ENCODE data around the gene P4HB. TPM values are rescaled to one million over a fixed set of nuclear protein-coding genes. Genes with fewer than 3 reads are reported as not detected.

The P4HB gene
- 100 to 1,000 TPM; 409 to 482 (median 447) TPM for polyA plus RNA-seq (ENCODE audit: insufficient read length in 4 of 4)

DNA sequence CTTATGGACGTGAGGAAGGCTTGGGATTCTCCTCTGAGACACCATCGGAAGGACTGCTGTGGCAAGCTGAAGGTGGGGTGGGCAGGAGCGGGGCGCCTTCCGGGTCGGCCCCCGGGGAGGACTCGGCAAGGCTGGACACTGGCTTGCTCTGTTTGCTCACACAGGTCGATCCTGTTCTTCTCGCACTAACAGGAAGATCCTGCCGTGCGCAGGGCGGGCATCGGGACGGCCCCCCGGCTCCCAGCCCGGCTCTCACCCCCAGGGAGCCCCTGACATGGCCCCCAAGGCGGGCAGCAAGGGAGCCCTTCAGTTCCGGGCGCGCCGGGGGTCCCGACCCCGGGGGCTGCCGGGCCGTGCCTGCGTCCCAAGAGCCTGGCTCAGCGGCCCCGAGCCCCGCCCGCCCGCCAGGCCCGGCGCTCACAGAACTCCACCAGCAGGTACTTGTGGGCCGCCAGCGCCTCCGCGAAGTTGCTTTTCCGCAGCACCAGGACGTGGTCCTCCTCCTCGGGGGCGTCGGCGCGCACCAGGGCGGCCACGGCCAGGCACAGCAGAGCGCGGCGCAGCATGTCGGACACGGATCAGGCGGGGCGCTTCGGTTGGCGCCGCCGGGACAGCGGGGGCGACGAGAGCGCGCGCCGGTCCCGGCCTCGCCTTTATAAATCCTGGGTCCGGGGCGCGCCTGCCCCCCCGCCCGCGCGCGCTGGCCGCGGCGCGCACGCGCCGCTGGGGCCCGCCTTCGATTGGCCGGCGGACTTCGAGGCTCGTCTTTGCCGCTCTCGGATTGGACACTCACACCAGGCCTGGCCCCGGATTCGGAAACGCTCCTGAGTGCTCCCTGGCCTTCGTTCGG, at the start of gene P4HB:
Gene P4HB, minus strand, starts transcription at position 630 of the 850 bp plus-strand sequence. Its CDS starts 64 bp downstream, at position 566.
- DNase-seq (ENCODE audit: low read depth in 4 of 4, low spot score in 3 of 4): no peak

GRCh38 chr17:81909231-81909630, 48.9 kb upstream of the P4HB start:
- no peak for DNase-seq (ENCODE audit: low read depth in 4 of 4, low spot score in 3 of 4)

DNA sequence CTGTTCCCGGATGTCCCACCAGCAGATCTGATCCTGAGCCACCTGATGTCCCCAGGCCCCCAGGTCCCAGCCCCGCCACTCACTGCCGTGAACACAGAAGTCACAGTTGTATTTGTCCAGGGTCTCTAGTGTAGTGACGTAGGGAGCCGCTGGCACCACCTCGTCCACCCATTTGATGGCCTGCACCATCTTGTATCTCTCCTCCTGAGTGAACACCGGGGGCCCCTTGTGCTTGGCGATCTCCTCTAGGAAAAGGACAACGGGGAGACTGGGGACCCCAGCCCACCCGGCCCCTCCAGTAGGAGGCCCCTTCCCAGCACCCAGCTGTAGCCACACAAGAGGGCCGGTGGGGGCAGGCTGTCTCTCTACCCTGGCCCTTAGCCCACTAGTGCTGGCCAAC, 48.5 kb upstream of the P4HB start:
- no peak for DNase-seq (ENCODE audit: low read depth in 4 of 4, low spot score in 3 of 4)

DNA sequence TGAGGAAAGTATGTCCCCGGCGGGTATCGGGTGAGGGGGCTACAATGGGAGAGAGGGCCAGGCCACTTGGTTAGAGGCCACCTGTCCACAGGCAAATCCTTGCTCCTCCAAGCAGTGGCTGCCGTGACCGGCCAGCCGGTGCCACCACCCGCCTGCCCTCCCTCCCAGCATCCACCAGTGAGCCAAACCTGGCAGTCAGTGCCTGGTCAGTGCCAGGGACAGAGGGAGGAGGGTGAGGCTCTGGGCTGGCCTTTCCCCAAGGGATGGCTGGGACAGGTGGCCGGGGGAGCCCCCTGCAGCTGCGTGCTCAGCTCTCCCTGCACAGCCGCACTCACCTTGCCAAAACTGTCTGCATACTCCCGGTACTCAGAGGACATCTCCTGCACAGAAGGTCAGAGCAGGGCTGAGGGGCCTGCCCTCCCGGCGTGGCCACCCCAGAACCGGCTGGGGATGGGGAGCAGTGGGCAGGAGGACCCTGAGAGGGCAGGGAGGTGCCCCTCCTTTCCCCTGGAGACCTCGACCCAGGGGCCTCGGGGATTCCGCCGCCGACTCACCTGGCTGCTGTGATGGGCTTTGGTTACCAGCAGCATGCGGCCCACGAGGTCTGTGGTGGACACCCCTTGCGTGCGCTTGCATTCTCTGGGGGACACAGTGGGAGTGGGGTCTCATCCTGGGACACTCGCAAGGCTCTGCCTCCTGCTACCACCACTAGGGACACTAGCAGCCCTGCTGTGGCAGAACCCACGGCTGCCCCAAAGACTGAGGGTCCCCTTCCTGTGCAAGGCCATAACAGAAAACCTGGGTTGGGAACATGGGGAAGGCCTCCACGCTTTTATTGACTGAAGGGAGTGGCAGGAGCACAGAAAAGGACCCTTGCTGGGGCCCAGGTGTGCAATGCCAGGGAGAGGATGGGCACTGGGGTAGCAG, 47.1 kb upstream of the P4HB start:
- DNase-seq (ENCODE audit: low read depth in 4 of 4, low spot score in 3 of 4): no peak

DNA sequence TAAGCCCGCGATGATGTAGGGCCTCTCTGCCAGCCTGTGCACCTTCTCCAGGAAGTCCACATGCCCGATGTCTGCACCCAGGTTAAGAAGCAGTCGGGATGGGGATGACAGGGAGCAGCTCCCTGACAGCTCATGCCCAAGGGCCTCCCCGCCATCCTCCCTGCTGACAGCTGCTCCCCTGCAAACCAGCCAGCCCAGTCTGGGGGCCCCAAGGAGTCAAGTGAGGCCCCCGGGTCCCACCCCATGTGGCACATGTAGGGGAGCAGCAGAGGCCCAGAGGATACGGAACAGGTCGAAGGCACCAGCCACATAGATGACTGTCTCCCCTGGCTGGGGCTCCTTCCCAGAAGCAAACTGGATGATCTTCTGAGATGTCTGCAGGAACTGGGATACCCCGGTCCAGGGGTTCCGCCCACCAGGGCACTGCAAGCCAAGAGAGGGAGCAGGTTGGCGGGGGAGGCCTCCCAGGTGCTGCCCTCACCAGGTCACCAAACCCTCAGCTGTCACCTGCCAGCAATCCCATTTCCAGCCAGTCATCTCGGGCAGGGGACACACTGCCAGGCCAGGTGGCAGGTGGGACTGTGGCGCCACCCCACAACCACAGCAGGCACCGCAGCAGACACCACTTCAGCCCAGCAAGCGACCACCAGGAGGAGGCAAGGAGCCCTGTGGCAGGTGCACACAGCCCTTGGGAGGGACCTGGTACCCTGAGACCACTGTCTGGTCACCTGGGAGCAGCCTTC, 46.3 kb upstream of the P4HB start:
- DNase-seq (ENCODE audit: low read depth in 4 of 4, low spot score in 3 of 4): no peak

- no peak for DNase-seq (ENCODE audit: low read depth in 4 of 4, low spot score in 3 of 4)
Observed at GRCh38 chr17:81905993-81906392, 45.7 kb upstream of the P4HB start.

DNA sequence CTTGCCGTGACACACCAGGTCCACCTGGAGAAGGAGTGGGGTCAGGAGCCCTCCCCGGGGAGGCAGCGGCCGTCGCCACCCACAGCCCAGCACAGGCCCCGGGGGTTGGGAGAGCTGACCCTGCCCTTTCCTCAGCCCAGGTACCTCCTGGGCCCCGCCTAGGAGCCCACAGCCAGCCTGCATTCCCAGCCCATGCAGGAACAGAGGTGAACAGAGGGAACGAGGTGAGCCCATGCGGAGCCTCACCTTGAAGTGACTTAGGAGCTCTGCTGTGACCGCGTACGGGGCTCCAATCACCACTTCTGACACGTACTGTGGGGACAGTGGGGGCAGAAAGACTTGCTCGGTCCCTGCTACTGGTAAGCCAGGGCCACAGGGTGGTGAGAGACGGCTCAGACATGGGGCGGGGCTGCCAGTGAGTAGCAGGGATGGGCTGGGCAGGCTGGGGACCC, 45.1 kb upstream of the P4HB start:
- DNase-seq (ENCODE audit: low read depth in 4 of 4, low spot score in 3 of 4): no peak

GRCh38 chr17:81904600-81905423, 44.5 kb upstream of the P4HB start:
- DNase-seq (ENCODE audit: low read depth in 4 of 4, low spot score in 3 of 4): no peak

GRCh38 chr17:81903896-81904599, 43.7 kb upstream of the P4HB start:
- DNase-seq (ENCODE audit: low read depth in 4 of 4, low spot score in 3 of 4): no peak

GRCh38 chr17:81903415-81903831, 43.1 kb upstream of the P4HB start:
- no peak for DNase-seq (ENCODE audit: low read depth in 4 of 4, low spot score in 3 of 4)

GRCh38 chr17:81902653-81903414, 42.5 kb upstream of the P4HB start:
- no peak for DNase-seq (ENCODE audit: low read depth in 4 of 4, low spot score in 3 of 4)

- DNase-seq (ENCODE audit: low read depth in 4 of 4, low spot score in 3 of 4): no peak
Observed at GRCh38 chr17:81902023-81902652, 41.8 kb upstream of the P4HB start, which contains the start of gene NPB. Gene NPB, plus strand, starts transcription at chr17:81902238. Its CDS starts 40 bp downstream, at chr17:81902278.

DNA sequence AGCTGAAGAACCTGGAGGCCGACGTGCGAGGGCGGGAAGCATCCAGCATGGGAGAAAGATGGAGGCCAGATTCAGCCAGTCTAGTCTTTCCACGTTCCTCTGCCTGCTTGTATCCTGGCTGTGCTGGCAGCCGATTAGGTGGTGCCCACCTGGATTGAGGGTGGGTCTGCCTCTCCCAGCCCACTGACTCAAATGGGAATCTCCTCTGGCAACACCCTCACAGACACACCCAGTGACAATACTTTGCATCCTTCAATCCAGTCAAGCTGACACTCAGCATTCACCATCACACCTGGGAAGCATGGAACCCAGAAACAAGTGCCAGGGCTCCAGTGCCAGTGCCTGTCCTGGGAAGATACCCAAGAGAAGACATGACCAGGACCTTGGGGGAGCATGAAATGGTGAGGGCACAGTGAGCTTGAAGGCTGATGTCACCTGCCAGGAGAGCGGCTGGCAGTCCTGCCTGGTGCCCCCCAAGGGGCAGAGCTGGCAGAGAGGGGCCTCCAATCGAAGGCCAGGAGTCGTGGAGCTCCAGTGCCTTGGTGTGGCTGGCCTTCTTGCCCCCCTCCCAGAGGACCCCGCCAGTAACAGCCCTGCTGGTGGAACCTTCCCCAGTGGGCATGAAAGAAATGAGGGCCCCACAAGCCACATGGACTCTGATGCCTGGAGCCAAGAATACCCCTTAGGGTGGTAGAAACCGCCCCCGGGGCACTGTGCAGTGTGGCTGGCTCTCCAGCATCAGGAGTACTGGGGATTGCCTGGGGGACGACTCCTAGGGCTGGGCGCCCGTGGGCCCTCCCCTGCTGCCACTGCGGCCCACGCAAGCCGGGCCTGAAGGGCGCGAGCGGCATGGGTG, 41.1 kb upstream of the P4HB start:
- DNase-seq (ENCODE audit: low read depth in 4 of 4, low spot score in 3 of 4): no peak

DNA sequence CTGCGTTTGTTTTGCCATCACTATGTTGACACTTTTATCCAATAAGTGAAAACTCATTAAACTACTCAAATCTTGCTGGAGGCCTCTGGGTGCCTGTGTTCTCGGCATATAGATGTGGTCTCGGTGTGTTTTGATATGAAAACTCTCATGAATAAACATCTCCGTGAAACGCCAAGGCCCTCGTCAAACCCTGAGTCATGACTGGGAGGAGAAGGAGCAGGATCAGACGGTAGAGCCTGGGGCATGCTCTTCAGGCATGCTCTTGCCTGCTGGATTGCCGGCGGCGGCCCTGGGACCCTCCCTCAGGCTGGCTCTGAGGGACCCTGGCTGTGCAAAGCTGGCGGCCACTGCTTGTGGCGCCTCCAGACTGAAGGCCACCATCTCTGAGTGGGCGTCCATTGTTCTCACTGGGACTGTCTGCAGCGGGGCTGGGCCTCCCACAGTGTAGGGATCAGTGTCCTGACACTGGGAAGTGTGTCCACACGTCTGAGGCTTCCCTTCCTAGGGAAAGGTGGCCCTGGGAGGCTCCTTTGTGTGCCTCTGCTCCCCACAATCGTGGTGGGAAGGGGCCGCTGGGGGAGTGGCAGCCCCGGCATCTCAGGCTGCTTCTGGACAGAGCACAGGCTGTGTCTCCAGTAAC, 40.0 kb upstream of the P4HB start:
- no peak for DNase-seq (ENCODE audit: low read depth in 4 of 4, low spot score in 3 of 4)

DNA sequence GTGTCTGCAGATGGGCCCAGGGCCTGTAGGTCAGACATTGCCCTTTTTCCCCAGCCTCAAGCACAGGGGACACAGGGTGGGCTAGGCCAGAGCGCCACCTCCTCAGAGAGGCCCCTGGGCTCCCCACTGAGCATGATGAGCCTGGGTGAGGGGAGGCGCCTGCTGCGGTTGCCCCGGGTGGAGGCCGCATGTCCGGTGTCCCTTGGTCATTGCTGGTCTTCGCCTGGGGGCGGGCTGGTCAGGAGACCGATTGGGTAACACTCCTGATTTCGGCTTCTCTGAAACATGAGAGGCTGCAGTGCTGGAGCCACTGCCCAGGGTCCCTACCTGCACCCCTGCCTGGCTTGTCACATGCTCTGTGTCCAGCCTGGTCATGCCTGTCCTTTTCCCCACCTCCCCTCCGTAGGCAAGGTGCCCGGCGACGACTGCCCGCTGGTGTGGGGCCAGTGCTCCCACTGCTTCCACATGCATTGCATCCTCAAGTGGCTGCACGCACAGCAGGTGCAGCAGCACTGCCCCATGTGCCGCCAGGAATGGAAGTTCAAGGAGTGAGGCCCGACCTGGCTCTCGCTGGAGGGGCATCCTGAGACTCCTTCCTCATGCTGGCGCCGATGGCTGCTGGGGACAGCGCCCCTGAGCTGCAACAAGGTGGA, 39.3 kb upstream of the P4HB start:
- no peak for DNase-seq (ENCODE audit: low read depth in 4 of 4, low spot score in 3 of 4)

GRCh38 chr17:81898885-81899284, 38.5 kb upstream of the P4HB start:
- DNase-seq (ENCODE audit: low read depth in 4 of 4, low spot score in 3 of 4): no peak

All from left renal pelvis (tissue), 4 donors.